Fibroblast of lung (primary cell): ENCODE results near the gene PRSS22.

Source experiments
- CTCF ChIP-seq, 2 donors: IDR thresholded peaks in 1 of 2; conservative IDR thresholded peaks in 1 of 2; 1 replicate in 1 of 2; 2 replicates in 1 of 2; pipeline ENCODE4 v1.5.1; 2011 to 2012; ENCODE audit warnings: low read length in 2 of 2, control low read depth in 1 of 2, inconsistent platforms in 1 of 2, low read depth in 1 of 2, mild to moderate bottlenecking in 1 of 2
- EZH2 ChIP-seq: IDR thresholded peaks from 2 replicates; pipeline ENCODE4 v1.5.1; 2012; ENCODE audit warnings: low read length, control low read depth, mild to moderate bottlenecking; ENCODE audit errors: missing control alignments

GRCh38 chr16:2867661-2867986 lies 9.7 kb upstream of the PRSS22 start:
- TF ChIP-seq CTCF (conservative IDR thresholded peaks at IDR 0.05 in 1 of 2, IDR thresholded peaks at IDR 0.05 in 1 of 2; ENCODE audit: low read depth in 1 of 2, low read length in 2 of 2) (no peak), EZH2 (no peak)
